Small intestine (tissue), 7 donors: ENCODE results near the gene EFHB. TPM values are rescaled to one million over a fixed set of nuclear protein-coding genes. Genes with fewer than 3 reads are reported as not detected.
"Not testable (repeated sequence)": the region's sequence is repeated elsewhere in the genome, so short reads cannot be mapped to it uniquely, and the experiment has no call there.

ENCODE experiments used
- DNase-seq, 2 donors: peaks; one replicate each; pipeline versions ENCODE4 v3.0.0 to v3.0.0-alpha.2; 2013
- FAIRE-seq: peaks from 2 replicates; lab custom pipeline; 2012; peaks lifted over from hg19 to GRCh38; lab: Jason Lieb, UNC
- H3K27ac ChIP-seq, 3 donors: one replicate each; pipeline ENCODE4 v1.5.1; 2013; ENCODE audit warnings: low read length in 2 of 3, mild to moderate bottlenecking in 2 of 3, control low read depth in 1 of 3, inconsistent platforms in 1 of 3, low read depth in 1 of 3, moderate library complexity in 1 of 3
- H3K27me3 ChIP-seq, 3 donors: one replicate each; pipeline ENCODE4 v1.6.1; 2013; ENCODE audit warnings: low read length in 3 of 3, inconsistent platforms in 1 of 3; ENCODE audit not compliant: control insufficient read depth in 3 of 3, insufficient read depth in 3 of 3
- H3K36me3 ChIP-seq, 3 donors: one replicate each; pipeline ENCODE4 v1.6.1; 2013; ENCODE audit warnings: low read length in 3 of 3, inconsistent platforms in 1 of 3, low read depth in 1 of 3, mild to moderate bottlenecking in 1 of 3, moderate library complexity in 1 of 3; ENCODE audit not compliant: control insufficient read depth in 3 of 3, insufficient read depth in 2 of 3
- H3K4me1 ChIP-seq, 3 donors: one replicate each; pipeline ENCODE4 v1.6.1; 2013; ENCODE audit warnings: low read length in 2 of 3, inconsistent platforms in 1 of 3, low read depth in 1 of 3, mild to moderate bottlenecking in 1 of 3, moderate library complexity in 1 of 3; ENCODE audit not compliant: control insufficient read depth in 3 of 3, insufficient read depth in 2 of 3
- H3K4me3 ChIP-seq, 3 donors: one replicate each; pipeline ENCODE4 v1.5.1; 2013; ENCODE audit warnings: low read length in 3 of 3, control low read depth in 1 of 3, inconsistent platforms in 1 of 3, low read depth in 1 of 3, mild to moderate bottlenecking in 1 of 3, moderate library complexity in 1 of 3
- H3K9me3 ChIP-seq, 2 donors: one replicate each; pipeline ENCODE4 v1.6.1; 2013; ENCODE audit warnings: low read depth in 1 of 2, low read length in 1 of 2; ENCODE audit not compliant: control insufficient read depth in 2 of 2, insufficient read depth in 1 of 2
- WGBS, 3 donors: extraction: QIAGEN DNeasy Blood & Tissue Kit; methylation state at CpG; one replicate each; pipeline ENCODE4 v1.1.7; 2013; 5-methylcytosine and 5-hydroxymethylcytosine counted together
- polyA plus RNA-seq, 4 donors: library from polyadenylated mRNA; stranded (reverse) in 3 of 4; unstranded in 1 of 4; fragments of 200-250 nt in 3 of 4; fragments of 120-200 nt in 1 of 4; gene quantifications; one replicate each; pipeline versions ENCODE4 v1.2.1 to v1.2.3, GENCODE V29; 2013
- donor health status: healthy with polysubstance abuse.
- donor health status: control.
- donor health status: control.
- donor health status: Bipolar disorder and iron deficiency.
- donor health status: healthy.

The EFHB gene
- polyA plus RNA-seq, 4 donors = 0.27 to 0.45 TPM; not detected in 2

DNA sequence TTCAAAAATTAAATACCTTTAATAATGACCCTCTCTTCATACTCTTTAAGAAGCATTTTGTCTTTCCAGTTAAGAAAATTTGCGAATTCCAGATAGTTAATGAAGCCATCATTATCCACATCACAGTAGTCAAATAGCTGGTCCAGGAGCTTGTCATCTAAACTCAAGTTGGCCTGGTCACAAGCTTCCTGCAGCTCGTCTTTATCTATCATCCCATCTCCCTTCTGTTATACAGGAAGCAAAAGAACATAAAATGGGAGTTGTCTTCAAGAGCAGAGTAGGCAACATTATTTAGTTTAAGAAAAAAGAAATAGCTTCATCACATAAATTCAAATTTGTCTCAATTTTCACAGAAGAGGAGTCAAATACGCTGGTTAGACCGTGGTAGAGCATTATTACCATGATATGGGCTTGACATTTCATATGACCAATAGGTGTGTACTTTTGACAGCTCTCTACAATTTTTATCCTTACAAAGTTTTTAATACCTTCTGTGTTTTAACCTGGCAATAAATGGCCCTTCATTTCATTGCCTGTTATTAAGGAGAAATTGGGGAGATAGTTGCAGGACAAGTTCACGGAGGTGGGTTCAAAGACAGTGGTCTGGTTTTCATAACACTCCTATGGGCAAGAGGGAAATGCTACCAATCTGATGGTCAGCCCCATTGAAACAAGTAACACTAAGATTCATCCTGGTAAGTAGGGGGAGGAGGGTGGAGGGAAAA is 45.4 kb downstream of the EFHB start:
- Histone ChIP-seq H3K36me3 (no peaks in the 10 kb centered on the region), H3K4me1 (peaks cover 0 to 10% (median 6%) of the 10 kb centered on the region in 3 donors), H3K9me3 (no peaks in the 10 kb centered on the region), H3K27me3 (no peaks in the 10 kb centered on the region), H3K27ac (peak overlapping the region in 2 of 3 donors; percentile 34 to 80), H3K4me3 (no peak overlapping the region)
- FAIRE-seq (no peak), DNase-seq (no peak)
- WGBS, 3 donors = 33 to 50% (median 46%) methylated on average over 5 of the region's 5 CpGs

DNA sequence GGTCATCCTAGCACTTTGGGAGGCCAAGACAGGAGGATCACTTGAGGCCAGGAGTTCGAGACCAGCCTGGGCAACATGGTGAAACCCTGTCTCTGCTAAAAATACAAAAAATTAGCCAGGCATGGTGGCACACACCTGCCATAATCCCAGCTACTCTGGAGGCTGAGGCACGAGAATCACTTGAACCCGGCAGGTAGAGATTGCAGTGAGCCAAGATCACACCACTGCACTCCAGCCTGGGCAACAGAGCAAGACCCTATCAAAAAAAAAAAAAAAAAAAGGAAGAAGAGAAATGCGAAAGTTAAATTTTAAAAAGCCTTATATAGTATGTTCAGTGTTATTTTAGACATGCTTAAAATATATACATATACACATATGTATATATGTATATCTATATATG is 46.9 kb downstream of the EFHB start:
- not testable (repeated sequence) for H3K4me3 ChIP-seq, H3K9me3 ChIP-seq, FAIRE-seq, DNase-seq, H3K27me3 ChIP-seq, H3K36me3 ChIP-seq, H3K27ac ChIP-seq
- peaks cover 0 to 10% (median 6%) of the 10 kb centered on the region in 3 donors for H3K4me1 ChIP-seq
- 92 to 97% (median 95%) methylated on average over 4 of the region's 4 CpGs for WGBS, 3 donors

DNA sequence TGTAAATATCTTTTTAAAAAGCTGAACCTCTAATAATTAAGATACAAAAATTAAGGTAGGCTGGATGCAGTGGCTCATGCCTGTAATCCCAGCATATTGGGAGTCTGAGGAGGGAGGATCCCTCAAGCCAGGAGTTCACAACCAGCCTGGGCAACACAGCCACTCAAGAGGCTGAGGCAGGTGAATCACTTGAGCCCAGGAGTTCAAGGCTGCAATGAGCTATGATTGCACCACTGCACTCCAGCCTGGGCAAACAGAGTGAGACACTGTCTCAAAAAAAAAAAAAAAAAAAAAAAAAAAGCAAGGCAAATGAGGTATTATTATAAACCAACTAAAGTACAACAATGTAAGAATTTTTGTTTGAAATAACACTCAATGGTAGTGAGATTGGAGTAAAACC is 47.6 kb downstream of the EFHB start:
- Histone ChIP-seq H3K27ac (no peak overlapping the region), H3K4me1 (peaks cover 0 to 10% (median 6%) of the 10 kb centered on the region in 3 donors), H3K4me3 (no peak overlapping the region), H3K9me3 (no peaks in the 10 kb centered on the region), H3K36me3 (no peaks in the 10 kb centered on the region), H3K27me3 (no peaks in the 10 kb centered on the region)
- DNase-seq (no peak), FAIRE-seq (no peak)

DNA sequence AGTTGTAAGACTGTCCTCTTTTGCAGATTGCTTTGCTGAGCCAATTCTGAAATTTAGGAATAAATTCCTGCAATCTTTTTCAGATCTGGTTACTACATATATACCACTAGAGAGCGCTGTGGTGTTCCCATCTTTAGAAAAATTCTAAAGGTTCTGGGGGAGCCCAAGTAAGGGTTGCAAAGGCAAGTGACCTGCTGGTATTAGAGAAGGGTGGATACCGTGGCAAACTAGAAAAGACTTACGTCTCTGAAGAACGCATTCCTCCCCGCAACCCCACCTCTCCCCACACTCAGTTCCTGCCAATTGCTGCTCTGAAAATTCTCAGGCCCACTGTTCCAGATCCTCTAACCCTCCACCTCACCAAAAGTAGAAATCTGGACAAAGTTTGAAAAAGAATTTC is 48.5 kb downstream of the EFHB start:
- Histone ChIP-seq H3K4me3 (no peak overlapping the region), H3K27ac (no peak overlapping the region), H3K36me3 (no peaks in the 10 kb centered on the region), H3K9me3 (no peaks in the 10 kb centered on the region), H3K27me3 (no peaks in the 10 kb centered on the region), H3K4me1 (peaks cover 0 to 10% (median 6%) of the 10 kb centered on the region in 3 donors)
- WGBS, 3 donors = 41 to 42% (median 41%) methylated on average over 5 of the region's 5 CpGs
- DNase-seq (peak; percentile 33 to 44), FAIRE-seq (no peak)

DNA sequence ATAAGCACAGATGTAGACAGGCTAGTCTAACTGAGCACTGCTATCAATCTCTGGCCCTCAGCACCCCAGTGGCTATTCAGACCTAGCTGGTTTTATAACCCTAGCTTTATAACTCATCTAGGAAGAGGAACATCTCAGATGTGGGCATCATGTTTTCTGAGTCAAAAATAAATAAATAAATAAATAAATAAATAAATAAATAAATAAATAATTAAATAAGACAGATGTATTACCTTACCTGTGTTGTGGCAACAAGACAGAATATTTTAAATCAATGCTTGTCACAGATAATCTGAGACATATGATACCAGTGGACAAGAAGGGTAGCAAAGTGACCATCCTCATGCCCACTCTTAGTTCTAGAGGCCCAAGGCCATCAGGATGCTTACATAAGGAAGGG is 52.2 kb downstream of the EFHB start:
- Histone ChIP-seq H3K4me3 (no peak overlapping the region), H3K27me3 (no peaks in the 10 kb centered on the region), H3K9me3 (no peaks in the 10 kb centered on the region), H3K36me3 (no peaks in the 10 kb centered on the region), H3K4me1 (no peaks in the 10 kb centered on the region), H3K27ac (no peak overlapping the region)
- FAIRE-seq = no peak
- no peak for DNase-seq

DNA sequence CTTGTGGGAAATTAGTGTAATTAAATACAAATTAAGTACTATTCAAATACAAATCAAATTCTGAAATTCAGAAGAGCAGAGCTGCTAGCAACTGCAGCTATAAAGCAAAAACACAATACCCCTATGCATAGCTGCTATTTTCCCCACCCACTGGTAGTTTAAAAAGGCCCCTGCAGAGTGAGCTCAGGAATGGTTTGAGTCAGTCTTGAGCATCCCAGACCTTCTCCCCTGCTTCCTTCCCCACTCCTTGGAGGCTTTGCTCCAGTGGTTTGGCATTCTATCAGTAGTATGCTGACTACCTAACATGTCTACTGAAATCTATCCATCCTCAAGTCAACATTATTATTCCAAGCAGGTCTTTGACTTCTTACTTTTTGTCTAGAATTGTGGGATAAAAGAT is 53.0 kb downstream of the EFHB start:
- DNase-seq (no peak), FAIRE-seq (no peak)
- Histone ChIP-seq H3K36me3 (no peaks in the 10 kb centered on the region), H3K27ac (no peak overlapping the region), H3K4me3 (no peak overlapping the region), H3K9me3 (no peaks in the 10 kb centered on the region), H3K27me3 (no peaks in the 10 kb centered on the region), H3K4me1 (no peaks in the 10 kb centered on the region)

DNA sequence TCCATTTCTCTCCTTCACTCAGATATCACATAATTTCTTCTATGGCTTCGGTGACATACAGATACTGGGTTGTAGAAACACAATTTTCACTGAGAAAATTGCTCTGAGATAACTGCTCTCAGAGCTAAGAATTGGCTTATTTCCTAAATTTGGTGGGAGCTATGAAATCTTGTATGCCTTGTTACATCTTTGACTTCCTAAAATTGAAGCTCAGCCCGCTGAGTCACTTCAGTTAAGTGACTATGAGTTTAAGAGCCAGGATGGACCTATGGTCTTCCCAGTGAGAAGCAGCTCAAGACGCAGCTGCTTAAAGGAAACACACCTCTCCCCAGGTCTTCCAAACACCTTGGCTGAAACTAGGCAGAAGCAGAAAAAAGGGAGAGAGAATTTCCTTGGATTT is 56.4 kb downstream of the EFHB start:
- DNase-seq = no peak
- Histone ChIP-seq H3K9me3 (no peaks in the 10 kb centered on the region), H3K27ac (no peak overlapping the region), H3K27me3 (no peaks in the 10 kb centered on the region), H3K4me3 (no peak overlapping the region), H3K36me3 (no peaks in the 10 kb centered on the region), H3K4me1 (no peaks in the 10 kb centered on the region)
- FAIRE-seq = no peak
- 76 to 84% (median 82%) methylated on average over 3 of the region's 3 CpGs for WGBS, 3 donors

DNA sequence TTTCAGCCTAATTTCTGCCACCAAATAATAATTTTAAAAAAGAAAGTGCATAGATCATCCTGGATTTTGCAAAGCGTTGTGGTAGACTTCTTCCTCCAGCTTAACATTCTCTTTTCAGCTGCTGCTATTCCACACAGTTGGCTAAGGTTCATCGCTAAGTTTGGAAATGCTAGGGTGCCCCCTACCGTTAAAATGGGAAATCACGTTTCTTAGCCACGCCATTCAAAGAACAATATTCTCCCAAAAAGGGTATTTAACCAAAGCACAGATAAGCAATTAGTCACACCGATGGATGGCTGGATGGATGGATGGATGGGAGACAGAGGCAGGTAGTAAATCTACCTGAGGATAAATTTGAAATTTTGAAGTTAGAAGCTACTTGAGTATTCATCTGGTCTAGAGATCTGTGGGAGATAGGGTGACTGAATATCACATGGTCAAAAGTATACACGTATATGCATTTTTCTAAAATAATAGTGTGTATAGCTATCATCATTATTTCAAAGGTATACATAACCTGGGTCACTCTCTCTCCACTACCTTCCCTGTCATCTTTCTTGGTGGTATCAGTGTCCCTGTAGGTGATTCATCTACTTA is 67.2 kb downstream of the EFHB start:
- FAIRE-seq = no peak
- 3 to 8% (median 6%) methylated on average over 7 of the region's 7 CpGs for WGBS, 3 donors
- H3K36me3 ChIP-seq = no peaks in the 10 kb centered on the region
- H3K4me1 ChIP-seq = no peaks in the 10 kb centered on the region
- H3K4me3 ChIP-seq = no peak overlapping the region
- DNase-seq = peak; percentile 65 to 75
- peaks cover 0 to 6% of the 10 kb centered on the region in 2 donors for H3K9me3 ChIP-seq
- no peaks in the 10 kb centered on the region for H3K27me3 ChIP-seq
- no peak overlapping the region for H3K27ac ChIP-seq

DNA sequence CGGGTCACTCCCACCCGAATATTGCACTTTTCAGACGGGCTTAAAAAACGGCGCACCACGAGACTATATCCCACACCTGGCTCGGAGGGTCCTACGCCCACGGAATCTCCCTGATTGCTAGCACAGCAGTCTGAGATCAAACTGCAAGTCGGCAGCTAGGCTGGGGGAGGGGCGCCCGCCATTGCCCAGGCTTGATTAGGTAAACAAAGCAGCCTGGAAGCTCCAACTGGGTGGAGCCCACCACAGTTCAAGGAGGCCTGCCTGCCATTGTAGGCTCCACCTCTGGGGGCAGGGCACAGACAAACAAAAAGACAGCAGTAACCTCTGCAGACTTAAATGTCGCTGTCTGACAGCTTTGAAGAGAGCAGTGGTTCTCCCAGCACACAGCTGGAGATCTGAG is 78.7 kb downstream of the EFHB start:
- H3K9me3 ChIP-seq, FAIRE-seq, H3K4me1 ChIP-seq, H3K36me3 ChIP-seq, H3K27ac ChIP-seq, DNase-seq, H3K4me3 ChIP-seq, H3K27me3 ChIP-seq: not testable (repeated sequence)
- WGBS, 3 donors = 68 to 73% (median 72%) methylated on average over 11 to 12 of the region's 13 CpGs
